GM12872 (cell line): ENCODE data around the gene PIGZ.

Experiments
- TF ChIP-seq, protein P1 (sequence below): IDR thresholded peaks from 3 replicates; pipeline ENCODE4 v1.5.1; 2011; ENCODE audit warnings: low read depth, mild to moderate bottlenecking, low read length, moderate library complexity; ENCODE audit not compliant: insufficient read depth

The PIGZ gene, protein sequence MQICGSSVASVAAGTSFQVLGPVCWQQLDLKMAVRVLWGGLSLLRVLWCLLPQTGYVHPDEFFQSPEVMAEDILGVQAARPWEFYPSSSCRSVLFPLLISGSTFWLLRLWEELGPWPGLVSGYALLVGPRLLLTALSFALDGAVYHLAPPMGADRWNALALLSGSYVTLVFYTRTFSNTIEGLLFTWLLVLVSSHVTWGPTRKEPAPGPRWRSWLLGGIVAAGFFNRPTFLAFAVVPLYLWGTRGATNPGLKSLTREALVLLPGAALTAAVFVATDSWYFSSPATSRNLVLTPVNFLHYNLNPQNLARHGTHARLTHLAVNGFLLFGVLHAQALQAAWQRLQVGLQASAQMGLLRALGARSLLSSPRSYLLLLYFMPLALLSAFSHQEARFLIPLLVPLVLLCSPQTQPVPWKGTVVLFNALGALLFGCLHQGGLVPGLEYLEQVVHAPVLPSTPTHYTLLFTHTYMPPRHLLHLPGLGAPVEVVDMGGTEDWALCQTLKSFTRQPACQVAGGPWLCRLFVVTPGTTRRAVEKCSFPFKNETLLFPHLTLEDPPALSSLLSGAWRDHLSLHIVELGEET

GRCh38 chr3:196968233-196969133 is at the start of gene PIGZ:
TSS of gene PIGZ (minus strand) at chr3:196968833. CDS start at chr3:196952031, 16,802 bp downstream.
- TF ChIP-seq, protein P1, sequence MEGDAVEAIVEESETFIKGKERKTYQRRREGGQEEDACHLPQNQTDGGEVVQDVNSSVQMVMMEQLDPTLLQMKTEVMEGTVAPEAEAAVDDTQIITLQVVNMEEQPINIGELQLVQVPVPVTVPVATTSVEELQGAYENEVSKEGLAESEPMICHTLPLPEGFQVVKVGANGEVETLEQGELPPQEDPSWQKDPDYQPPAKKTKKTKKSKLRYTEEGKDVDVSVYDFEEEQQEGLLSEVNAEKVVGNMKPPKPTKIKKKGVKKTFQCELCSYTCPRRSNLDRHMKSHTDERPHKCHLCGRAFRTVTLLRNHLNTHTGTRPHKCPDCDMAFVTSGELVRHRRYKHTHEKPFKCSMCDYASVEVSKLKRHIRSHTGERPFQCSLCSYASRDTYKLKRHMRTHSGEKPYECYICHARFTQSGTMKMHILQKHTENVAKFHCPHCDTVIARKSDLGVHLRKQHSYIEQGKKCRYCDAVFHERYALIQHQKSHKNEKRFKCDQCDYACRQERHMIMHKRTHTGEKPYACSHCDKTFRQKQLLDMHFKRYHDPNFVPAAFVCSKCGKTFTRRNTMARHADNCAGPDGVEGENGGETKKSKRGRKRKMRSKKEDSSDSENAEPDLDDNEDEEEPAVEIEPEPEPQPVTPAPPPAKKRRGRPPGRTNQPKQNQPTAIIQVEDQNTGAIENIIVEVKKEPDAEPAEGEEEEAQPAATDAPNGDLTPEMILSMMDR: no peak

DNA sequence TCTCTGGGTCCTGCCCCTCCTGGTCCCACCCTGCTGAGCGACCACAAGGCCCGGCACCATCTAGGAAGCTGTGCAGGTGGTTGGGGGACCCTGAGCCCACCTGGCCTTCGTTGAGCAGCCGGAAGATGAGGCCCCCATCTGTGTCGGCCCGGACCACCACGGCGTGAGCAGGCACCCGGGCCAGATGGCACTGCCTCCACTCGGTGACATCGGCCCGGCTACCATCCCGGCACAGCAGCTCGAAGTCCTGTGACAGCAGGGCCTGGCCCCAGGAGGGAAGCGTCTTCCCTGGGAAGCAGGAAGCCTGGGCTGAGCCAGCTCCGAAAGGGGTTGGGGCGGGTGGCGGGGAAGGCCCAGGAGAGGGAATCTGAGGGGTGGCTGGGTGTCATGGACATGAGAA is 48.4 kb upstream of the PIGZ start:
- TF ChIP-seq, protein P1: no peak

DNA sequence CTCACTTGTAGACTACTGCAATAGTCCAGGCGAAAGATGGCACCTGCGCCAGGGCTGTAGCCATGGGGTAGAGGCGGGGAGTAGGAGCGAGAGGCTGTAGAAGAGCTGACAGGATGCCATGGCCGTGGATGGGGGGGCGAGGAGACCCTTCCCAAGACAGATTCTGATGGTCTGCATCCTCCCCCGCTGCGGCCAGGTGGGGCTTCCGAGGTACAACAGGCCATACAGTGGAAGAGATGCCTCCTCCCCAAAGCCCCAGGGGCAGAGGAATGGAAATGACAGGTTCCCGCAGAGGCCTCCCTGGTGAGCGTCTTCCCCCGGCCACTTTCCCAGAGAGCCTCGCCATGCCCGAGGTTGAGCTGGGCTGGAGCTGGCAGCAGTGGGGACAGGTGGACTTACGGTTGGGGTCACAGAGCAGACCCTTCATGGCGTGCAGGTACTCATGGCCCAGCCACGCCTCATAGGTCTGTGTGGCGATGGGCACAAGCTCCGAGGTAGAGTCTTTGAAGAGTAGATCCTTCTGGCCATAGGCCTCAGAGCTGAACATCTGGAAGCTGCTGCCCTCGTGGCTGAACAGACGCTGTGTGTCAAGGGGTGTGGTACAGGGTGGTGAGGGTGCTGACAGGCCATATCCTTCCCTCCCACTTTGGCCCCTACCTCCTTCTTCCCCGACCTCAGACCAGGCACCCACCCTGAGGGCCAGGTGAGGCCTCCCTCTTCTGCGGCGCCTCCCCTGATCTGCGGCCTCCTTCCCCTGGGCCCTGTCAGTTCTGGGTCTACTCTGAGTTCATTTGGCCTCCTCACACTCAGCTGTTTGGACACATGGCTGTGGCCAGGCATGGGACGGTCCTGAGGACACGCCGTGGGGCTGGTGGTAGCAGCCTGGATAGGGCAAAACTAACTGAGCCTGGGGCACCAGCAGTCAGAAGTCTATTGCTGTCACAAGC is 47.4 kb upstream of the PIGZ start:
- TF ChIP-seq, protein P1: no peak

DNA sequence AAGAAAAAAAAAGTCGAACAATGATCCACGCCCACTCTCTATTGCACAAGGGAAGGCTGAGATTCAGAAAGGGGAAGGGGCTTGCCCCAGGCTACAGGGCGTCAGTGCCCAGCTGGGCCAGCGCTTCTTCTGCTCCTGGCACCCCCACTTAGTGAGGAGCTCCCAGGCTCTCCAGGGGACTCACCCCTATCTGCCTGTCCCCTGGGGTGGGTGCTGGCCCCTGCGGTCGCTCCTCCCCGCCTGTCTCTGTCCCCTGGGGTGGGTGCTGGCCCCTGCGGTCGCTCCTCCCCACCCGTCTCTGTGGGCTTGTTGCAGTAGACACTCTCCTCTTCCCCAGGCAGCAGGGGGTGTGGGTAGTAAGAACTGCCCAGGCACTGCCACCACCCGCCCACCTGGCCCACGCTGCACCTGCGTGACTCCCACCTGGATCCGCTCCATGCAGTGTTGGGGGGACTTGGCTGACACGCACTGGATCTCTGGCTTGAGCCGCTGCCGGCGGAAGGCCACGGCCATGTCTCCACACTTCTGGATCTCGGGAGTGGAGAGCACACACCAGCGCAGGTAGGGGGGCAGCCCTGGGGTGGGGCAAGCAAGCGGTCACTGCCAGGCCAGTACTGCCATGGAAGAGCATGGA is 46.4 kb upstream of the PIGZ start:
- TF ChIP-seq, protein P1: no peak

DNA sequence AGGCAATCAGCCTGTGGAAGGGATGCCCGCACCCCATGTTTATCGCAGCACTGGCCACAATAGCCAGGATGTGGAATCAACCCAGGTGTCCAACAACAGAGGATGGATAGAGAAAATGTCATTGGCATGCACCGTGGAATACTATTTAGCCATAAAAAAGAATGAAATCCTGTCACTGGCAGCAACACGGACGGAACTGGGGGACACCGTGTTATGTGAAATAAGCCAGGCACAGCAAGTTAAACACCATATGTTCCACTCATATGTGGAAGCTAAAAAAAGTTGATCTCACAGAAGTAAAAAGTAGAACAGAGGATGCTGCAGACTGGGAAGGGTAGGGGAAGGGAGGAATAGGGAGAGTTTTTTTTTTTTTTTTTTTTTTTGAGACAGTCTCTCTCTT is 45.4 kb upstream of the PIGZ start:
- TF ChIP-seq, protein P1: no peak

GRCh38 chr3:197012540-197012883 is 43.9 kb upstream of the PIGZ start:
- TF ChIP-seq, protein P1: no peak
